Sigmoid colon (tissue), 7 donors: Measurements from ENCODE around the gene MLPH. TPM values are rescaled to one million over a fixed set of nuclear protein-coding genes. Genes with fewer than 3 reads are reported as not detected.

ENCODE experiments used
- DNase-seq: peaks from one replicate; pipeline ENCODE4 v3.0.0-alpha.2; 2019
- H3K27ac ChIP-seq, 4 donors: fragments of 200-600 bp; sonication (generic); one replicate each; pipeline ENCODE4 v1.5.1; 2016 to 2019; ENCODE audit warnings: mild to moderate bottlenecking in 1 of 4
- H3K27me3 ChIP-seq, 3 donors: fragments of 200-600 bp; sonication (generic); one replicate each; pipeline ENCODE4 v1.5.1; 2019; ENCODE audit warnings: mild to moderate bottlenecking in 1 of 3
- H3K36me3 ChIP-seq, 4 donors: fragments of 200-600 bp; sonication (generic); one replicate each; pipeline ENCODE4 v1.5.1; 2016 to 2019
- H3K4me1 ChIP-seq, 4 donors: fragments of 200-600 bp; sonication (generic); one replicate each; pipeline ENCODE4 v1.5.1; 2017 to 2019
- H3K4me3 ChIP-seq, 4 donors: fragments of 200-600 bp; sonication (generic); one replicate each; pipeline ENCODE4 v1.5.1; 2017 to 2019; ENCODE audit warnings: mild to moderate bottlenecking in 2 of 4, moderate library complexity in 1 of 4
- H3K9me3 ChIP-seq, 4 donors: fragments of 200-600 bp in 3 of 4; sonication (generic) in 3 of 4; one replicate each; pipeline versions ENCODE4 v1.5.1 to v1.6.1; 2013 to 2019
- CTCF ChIP-seq, 4 experiments: fragments of 450-650 bp in 3 of 4; fragments of 200-600 bp in 1 of 4; IDR thresholded peaks; one replicate each; pipeline ENCODE4 v1.5.1; 2016 to 2019; ENCODE audit warnings: antibody characterized with exemption in 4 of 4, mild to moderate bottlenecking in 3 of 4, moderate library complexity in 2 of 4
- EP300 ChIP-seq, 4 donors: sonication (generic); formaldehyde crosslinking; IDR thresholded peaks; one replicate each; pipeline ENCODE4 v1.6.1; 2017; ENCODE audit warnings: antibody characterized with exemption in 4 of 4
- POLR2A ChIP-seq, 2 donors: fragments of 450-650 bp; IDR thresholded peaks; one replicate each; pipeline ENCODE4 v1.6.1; 2016; ENCODE audit warnings: antibody characterized with exemption in 2 of 2, mild to moderate bottlenecking in 2 of 2, moderate library complexity in 2 of 2
- POLR2AphosphoS5 ChIP-seq, 4 donors: sonication (generic); formaldehyde crosslinking; IDR thresholded peaks; one replicate each; pipeline ENCODE4 v1.6.1; 2017; ENCODE audit warnings: antibody characterized with exemption in 4 of 4
- WGBS, 2 donors: extraction: QIAGEN DNeasy Blood & Tissue Kit; methylation state at CpG; one replicate each; pipeline ENCODE4 v1.1.7; 2013; 5-methylcytosine and 5-hydroxymethylcytosine counted together
- intact Hi-C: fragments of 100-400 bp; cut with DNase I; formaldehyde crosslinking; loops from one replicate; pipeline ENCODE4 v1.15.1; 2023
- polyA plus RNA-seq, 3 donors: library from polyadenylated mRNA; stranded (reverse); fragments of 200-250 nt; gene quantifications; one replicate each; pipeline ENCODE4 v1.2.3, GENCODE V29; 2013
- total RNA-seq, 4 donors: library from RNA; depleted of rRNA; stranded (reverse); fragments of >200 nt; gene quantifications; one replicate each; pipeline ENCODE4 v1.1.0, GENCODE V29; 2016
- donor health status: healthy with polysubstance abuse.
- donor health status: Bipolar disorder and iron deficiency.
- donor health status: healthy.

MLPH gene
- total and polyA plus RNA-seq, 7 donors = 1.8 to 79.3 (median 21.9) TPM

- intact Hi-C loops = no loop called here
- H3K4me1 ChIP-seq = no peaks in the 10 kb centered on the region
- no peak overlapping the region for H3K4me3 ChIP-seq
- TF ChIP-seq POLR2AphosphoS5 (IDR thresholded peaks at IDR 0.05) (no peak), POLR2A (IDR thresholded peaks at IDR 0.05) (no peak), EP300 (IDR thresholded peaks at IDR 0.05) (no peak), CTCF (IDR thresholded peaks at IDR 0.05) (no peak)
- no peak for DNase-seq
- H3K9me3 ChIP-seq = peaks cover under 1 to 12% (median 8%) of the 10 kb centered on the region in 4 donors
- no peak overlapping the region for H3K27ac ChIP-seq
- WGBS, 2 donors = 84 to 95% methylated on average over 8 of the region's 8 CpGs
- no peaks in the 10 kb centered on the region for H3K36me3 ChIP-seq
- peaks cover 0 to 4% (median 3%) of the 10 kb centered on the region in 3 donors for H3K27me3 ChIP-seq
These were observed 9.4 kb downstream of the MLPH start for GRCh38 chr2:237496428-237496827.

DNA sequence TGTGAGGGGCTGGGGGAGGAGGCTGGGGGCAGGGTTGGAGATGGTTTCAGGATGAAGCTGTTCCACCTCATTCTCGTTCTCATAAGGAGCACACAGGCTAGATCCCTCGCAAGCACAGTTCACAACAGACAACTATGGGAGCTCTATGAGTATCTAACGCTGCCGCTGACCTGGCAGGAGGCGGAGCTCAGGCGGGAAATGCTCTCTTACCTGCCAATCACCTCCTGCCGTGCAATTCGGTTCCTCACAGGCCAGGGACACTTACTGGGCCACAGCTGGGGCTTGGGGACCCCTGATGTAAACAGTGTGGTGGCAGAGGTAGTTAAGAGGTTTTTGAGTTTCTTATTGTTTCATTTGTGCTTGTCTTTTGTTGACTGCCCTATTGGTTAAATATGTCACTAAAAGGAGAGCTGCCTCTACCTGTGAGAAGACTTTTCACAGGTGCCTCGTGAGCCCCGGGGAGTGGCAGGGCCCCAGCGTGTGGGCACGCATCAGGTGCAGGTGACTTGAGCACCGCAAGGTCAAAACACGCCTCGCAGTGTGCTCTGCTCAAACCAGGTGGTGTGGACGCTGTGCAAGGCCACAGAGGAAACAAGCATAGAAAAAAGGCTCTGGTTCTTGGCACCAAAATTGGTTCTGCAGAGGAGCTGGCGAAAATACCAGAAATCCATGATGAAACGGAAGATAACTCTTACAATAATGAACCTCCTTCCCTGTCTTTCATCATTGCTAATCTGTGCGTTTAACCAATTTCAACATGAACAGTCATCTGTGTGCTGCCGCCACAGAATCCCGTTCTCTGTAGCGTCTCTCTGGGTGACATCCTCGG, 10.2 kb downstream of the MLPH start:
- Histone ChIP-seq H3K27ac (no peak overlapping the region), H3K4me3 (no peak overlapping the region), H3K36me3 (no peaks in the 10 kb centered on the region), H3K27me3 (peaks cover 0 to 4% (median 3%) of the 10 kb centered on the region in 3 donors), H3K4me1 (no peaks in the 10 kb centered on the region), H3K9me3 (peaks cover 0 to 5% (median 2%) of the 10 kb centered on the region in 4 donors)
- no peak for DNase-seq
- intact Hi-C loops = no loop called here
- TF ChIP-seq POLR2AphosphoS5 (IDR thresholded peaks at IDR 0.05) = no peak
- TF ChIP-seq POLR2A (IDR thresholded peaks at IDR 0.05) = no peak
- TF ChIP-seq EP300 (IDR thresholded peaks at IDR 0.05) = no peak
- no peak for TF ChIP-seq CTCF (IDR thresholded peaks at IDR 0.05)
- WGBS, 2 donors = 85 to 91% methylated on average over 23 of the region's 23 CpGs

- TF ChIP-seq CTCF (IDR thresholded peaks at IDR 0.05) (no peak), EP300 (IDR thresholded peaks at IDR 0.05) (no peak), POLR2A (IDR thresholded peaks at IDR 0.05) (no peak), POLR2AphosphoS5 (IDR thresholded peaks at IDR 0.05) (no peak)
- no peak for DNase-seq
- no peak overlapping the region for H3K27ac ChIP-seq
- peaks cover 0 to under 1% (median 0%) of the 10 kb centered on the region in 4 donors for H3K9me3 ChIP-seq
- H3K36me3 ChIP-seq = no peaks in the 10 kb centered on the region
- H3K4me1 ChIP-seq = no peaks in the 10 kb centered on the region
- H3K4me3 ChIP-seq = no peak overlapping the region
- intact Hi-C loops = no loop called here
- peaks cover 0 to 4% (median 3%) of the 10 kb centered on the region in 3 donors for H3K27me3 ChIP-seq
- 69 to 72% methylated on average over 10 of the region's 10 CpGs for WGBS, 2 donors
These were observed 10.8 kb downstream of the MLPH start for GRCh38 chr2:237497838-237498186.

- peaks cover 0 to 4% (median 3%) of the 10 kb centered on the region in 3 donors for H3K27me3 ChIP-seq
- no peaks in the 10 kb centered on the region for H3K9me3 ChIP-seq
- no peak for TF ChIP-seq EP300 (IDR thresholded peaks at IDR 0.05)
- no peak for TF ChIP-seq POLR2AphosphoS5 (IDR thresholded peaks at IDR 0.05)
- TF ChIP-seq POLR2A (IDR thresholded peaks at IDR 0.05) = no peak
- TF ChIP-seq CTCF (IDR thresholded peaks at IDR 0.05) = no peak
- DNase-seq = no peak
- no peaks in the 10 kb centered on the region for H3K36me3 ChIP-seq
- H3K27ac ChIP-seq = no peak overlapping the region
- no peak overlapping the region for H3K4me3 ChIP-seq
- 77 to 90% methylated on average over 11 of the region's 11 CpGs for WGBS, 2 donors
- H3K4me1 ChIP-seq = no peaks in the 10 kb centered on the region
- intact Hi-C loops = no loop called here
These were observed 11.3 kb downstream of the MLPH start for GRCh38 chr2:237498341-237498740.
